Prostate gland (tissue), 2 donors: ENCODE data around the gene PRG3. TPM values are rescaled to one million over a fixed set of nuclear protein-coding genes. Genes with fewer than 3 reads are reported as not detected.

Experiments
- DNase-seq: peaks from one replicate; pipeline ENCODE4 v3.0.0-alpha.2; 2019; ENCODE audit warnings: low spot score
- H3K27ac ChIP-seq, 2 donors: fragments of 200-600 bp; sonication (generic); 2 replicates each; pipeline ENCODE4 v1.5.1; 2017 to 2019
- H3K27me3 ChIP-seq: fragments of 200-600 bp; sonication (generic); replicated peaks from 2 replicates; pipeline ENCODE4 v1.5.1; 2019; ENCODE audit not compliant: insufficient read depth
- H3K36me3 ChIP-seq, 2 donors: fragments of 200-600 bp; sonication (generic); 1 replicate in 1 of 2; 2 replicates in 1 of 2; pipeline versions ENCODE4 v1.5.1 to v1.8.1; 2017 to 2019
- H3K4me1 ChIP-seq: fragments of 200-600 bp; sonication (generic); replicated peaks from 2 replicates; pipeline ENCODE4 v1.5.1; 2019
- H3K4me3 ChIP-seq, 2 donors: fragments of 200-600 bp; sonication (generic); 2 replicates each; pipeline ENCODE4 v1.5.1; 2017 to 2019
- H3K9me3 ChIP-seq: fragments of 200-600 bp; sonication (generic); 2 replicates; pipeline ENCODE4 v1.5.1; 2017
- CTCF ChIP-seq, 4 experiments: fragments of 200-600 bp in 2 of 4; fragments of 450-650 bp in 2 of 4; sonication (generic) in 2 of 4; IDR thresholded peaks; 1 replicate in 3 of 4; 2 replicates in 1 of 4; pipeline ENCODE4 v1.5.1; 2016 to 2019; ENCODE audit warnings: antibody characterized with exemption in 4 of 4, mild to moderate bottlenecking in 2 of 4, moderate library complexity in 2 of 4
- POLR2A ChIP-seq: fragments of 450-650 bp; IDR thresholded peaks from one replicate; pipeline ENCODE4 v1.6.1; 2016; ENCODE audit warnings: antibody characterized with exemption, mild to moderate bottlenecking
- POLR2AphosphoS5 ChIP-seq: sonication (generic); formaldehyde crosslinking; IDR thresholded peaks from one replicate; pipeline ENCODE4 v1.6.1; 2017; ENCODE audit warnings: antibody characterized with exemption
- WGBS: methylation state at CpG from one replicate; pipeline ENCODE4 v1.1.5; 2018; 5-methylcytosine and 5-hydroxymethylcytosine counted together
- intact Hi-C: fragments of 100-400 bp; cut with DNase I; formaldehyde crosslinking; loops from one replicate; pipeline ENCODE4 v1.14.2; 2022
- total RNA-seq, 2 donors: library from RNA; depleted of rRNA; stranded (reverse); fragments of >200 nt; gene quantifications; one replicate each; pipeline ENCODE4 v1.1.0, GENCODE V29; 2016

Gene PRG3
- not detected for total RNA-seq

GRCh38 chr11:57380975-57381374 lies at the start of gene PRG3:
PRG3 (minus strand) TSS chr11:57381150; CDS start chr11:57380708, 442 bp downstream.
- Histone ChIP-seq H3K4me1 (no peaks in the 10 kb centered on the region), H3K9me3 (no peaks in the 10 kb centered on the region), H3K4me3 (no peak within 1 kb of the TSS), H3K27ac (no peak within 1 kb of the TSS), H3K27me3 (peaks cover 5% of the 10 kb centered on the region), H3K36me3 (no peaks in the 10 kb centered on the region)
- 65% methylated on average over 2 of the region's 2 CpGs for WGBS
- no peak for DNase-seq
- intact Hi-C loops: no loop called here
- TF ChIP-seq POLR2A: no peak
- TF ChIP-seq CTCF (IDR thresholded peaks at IDR 0.05): no peak
- no peak for TF ChIP-seq POLR2AphosphoS5

- Histone ChIP-seq H3K36me3 (no peaks in the 10 kb centered on the region), H3K27ac (no peak overlapping the region), H3K9me3 (no peaks in the 10 kb centered on the region), H3K27me3 (no peaks in the 10 kb centered on the region), H3K4me1 (no peaks in the 10 kb centered on the region), H3K4me3 (no peak overlapping the region)
- WGBS: 53% methylated on average over 4 of the region's 4 CpGs
- intact Hi-C loops: loop anchor here (5.0 to 10.0 kb wide), 2 partner anchors 98 to 1715 kb away; partner anchors contain the start of gene FAM111A
- TF ChIP-seq POLR2A (no peak), POLR2AphosphoS5 (no peak), CTCF (IDR thresholded peaks at IDR 0.05) (no peak)
- no peak for DNase-seq
Observed at GRCh38 chr11:57429946-57430345, 49.0 kb upstream of the PRG3 start.

- intact Hi-C loops: loop anchor here (5.0 to 10.0 kb wide), 2 partner anchors 96 to 1716 kb away; partner anchors contain the start of gene FAM111A
- no peak overlapping the region for H3K4me3 ChIP-seq
- no peaks in the 10 kb centered on the region for H3K4me1 ChIP-seq
- no peaks in the 10 kb centered on the region for H3K27me3 ChIP-seq
- no peaks in the 10 kb centered on the region for H3K36me3 ChIP-seq
- whole genome bisulfite sequencing: 89% methylated on average over 5 of the region's 5 CpGs
- no peaks in the 10 kb centered on the region for H3K9me3 ChIP-seq
- TF ChIP-seq POLR2AphosphoS5: no peak
- TF ChIP-seq CTCF (IDR thresholded peaks at IDR 0.05): no peak
- TF ChIP-seq POLR2A: no peak
- no peak overlapping the region for H3K27ac ChIP-seq
- no peak for DNase-seq
Observed at GRCh38 chr11:57428643-57429042, 47.7 kb upstream of the PRG3 start.

GRCh38 chr11:57427727-57428082 lies 46.8 kb upstream of the PRG3 start:
- WGBS: 62% methylated on average over 8 of the region's 8 CpGs
- no peaks in the 10 kb centered on the region for H3K27me3 ChIP-seq
- H3K9me3 ChIP-seq: no peaks in the 10 kb centered on the region
- no peak overlapping the region for H3K4me3 ChIP-seq
- peak overlapping the region; percentile 75 to 87 for H3K27ac ChIP-seq
- H3K4me1 ChIP-seq: no peaks in the 10 kb centered on the region
- no peak for TF ChIP-seq POLR2AphosphoS5
- TF ChIP-seq CTCF (IDR thresholded peaks at IDR 0.05): no peak
- no peak for TF ChIP-seq POLR2A
- peak; percentile 12 for DNase-seq
- intact Hi-C loops: loop anchor here (5.0 to 10.0 kb wide), 2 partner anchors 95 to 1717 kb away; partner anchors contain the start of gene FAM111A
- H3K36me3 ChIP-seq: no peaks in the 10 kb centered on the region
